Omental fat pad (tissue), 4 donors: ENCODE results near the gene TSPYL1. TPM values are rescaled to one million over a fixed set of nuclear protein-coding genes. Genes with fewer than 3 reads are reported as not detected.

Source experiments
- ATAC-seq: fragments of 150-250 bp; one replicate; pipeline ENCODE4 v1.9.1; 2016; ENCODE audit warnings: mild to moderate bottlenecking, moderate library complexity; ENCODE audit not compliant: low FRiP score
- DNase-seq: peaks from one replicate; pipeline ENCODE4 v3.0.0-alpha.2; 2019; ENCODE audit warnings: low spot score
- total RNA-seq, 4 donors: library from RNA; depleted of rRNA; stranded (reverse); fragments of >200 nt; gene quantifications; one replicate each; pipeline ENCODE4 v1.1.0, GENCODE V29; 2016
- TF ChIP-seq, protein P1 (sequence below), 3 donors: fragments of 450-650 bp; IDR thresholded peaks; one replicate each; pipeline ENCODE4 v1.5.1; 2016 to 2017; ENCODE audit warnings: antibody characterized with exemption in 3 of 3, mild to moderate bottlenecking in 3 of 3, moderate library complexity in 2 of 3

Gene TSPYL1
- total RNA-seq, 4 donors from 2014 or later, result 43.5 to 94.0 (median 65.1) TPM

DNA sequence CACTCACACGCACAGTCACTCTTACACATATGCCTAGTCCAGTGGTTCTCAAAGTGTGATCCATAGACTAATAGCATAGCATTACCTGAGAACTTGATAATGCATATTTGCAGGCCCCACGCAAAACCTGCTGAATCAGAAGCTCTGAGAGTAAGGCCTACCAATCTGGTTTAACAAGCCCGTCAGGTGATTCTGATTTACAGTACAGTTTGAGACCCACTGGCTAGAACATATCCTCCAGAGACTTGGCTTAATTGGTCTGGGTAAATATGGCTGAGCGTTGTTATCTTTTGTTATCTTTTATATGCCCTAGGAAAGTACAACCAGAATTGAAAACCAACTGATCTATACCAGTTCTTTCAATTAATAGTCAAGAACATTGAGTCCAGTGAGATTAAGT, 35.4 kb downstream of the TSPYL1 start:
- ATAC-seq (no peak), DNase-seq (no peak)
- TF ChIP-seq, protein P1, sequence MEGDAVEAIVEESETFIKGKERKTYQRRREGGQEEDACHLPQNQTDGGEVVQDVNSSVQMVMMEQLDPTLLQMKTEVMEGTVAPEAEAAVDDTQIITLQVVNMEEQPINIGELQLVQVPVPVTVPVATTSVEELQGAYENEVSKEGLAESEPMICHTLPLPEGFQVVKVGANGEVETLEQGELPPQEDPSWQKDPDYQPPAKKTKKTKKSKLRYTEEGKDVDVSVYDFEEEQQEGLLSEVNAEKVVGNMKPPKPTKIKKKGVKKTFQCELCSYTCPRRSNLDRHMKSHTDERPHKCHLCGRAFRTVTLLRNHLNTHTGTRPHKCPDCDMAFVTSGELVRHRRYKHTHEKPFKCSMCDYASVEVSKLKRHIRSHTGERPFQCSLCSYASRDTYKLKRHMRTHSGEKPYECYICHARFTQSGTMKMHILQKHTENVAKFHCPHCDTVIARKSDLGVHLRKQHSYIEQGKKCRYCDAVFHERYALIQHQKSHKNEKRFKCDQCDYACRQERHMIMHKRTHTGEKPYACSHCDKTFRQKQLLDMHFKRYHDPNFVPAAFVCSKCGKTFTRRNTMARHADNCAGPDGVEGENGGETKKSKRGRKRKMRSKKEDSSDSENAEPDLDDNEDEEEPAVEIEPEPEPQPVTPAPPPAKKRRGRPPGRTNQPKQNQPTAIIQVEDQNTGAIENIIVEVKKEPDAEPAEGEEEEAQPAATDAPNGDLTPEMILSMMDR (IDR thresholded peaks at IDR 0.05), result no peak

DNA sequence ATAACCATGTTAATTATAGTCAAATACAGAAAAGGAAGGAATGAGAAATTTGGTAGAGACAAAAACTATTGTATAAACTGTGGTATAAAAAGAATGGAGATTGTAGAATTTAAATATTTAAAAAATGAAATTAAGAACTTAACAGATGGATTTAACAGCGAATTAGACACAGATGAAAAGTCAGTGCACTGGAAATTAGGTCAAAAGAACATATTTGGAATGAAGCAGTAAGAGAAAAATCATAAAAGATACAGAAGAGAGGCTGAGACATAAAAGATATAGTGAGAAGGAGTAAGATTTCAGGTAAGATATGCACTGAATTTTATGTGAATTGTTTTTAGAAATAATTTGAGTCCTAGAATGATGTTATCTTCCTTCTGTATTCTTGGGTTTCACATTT, 39.9 kb downstream of the TSPYL1 start:
- DNase-seq (no peak), ATAC-seq (no peak)
- TF ChIP-seq, protein P1 (IDR thresholded peaks at IDR 0.05), result no peak

DNA sequence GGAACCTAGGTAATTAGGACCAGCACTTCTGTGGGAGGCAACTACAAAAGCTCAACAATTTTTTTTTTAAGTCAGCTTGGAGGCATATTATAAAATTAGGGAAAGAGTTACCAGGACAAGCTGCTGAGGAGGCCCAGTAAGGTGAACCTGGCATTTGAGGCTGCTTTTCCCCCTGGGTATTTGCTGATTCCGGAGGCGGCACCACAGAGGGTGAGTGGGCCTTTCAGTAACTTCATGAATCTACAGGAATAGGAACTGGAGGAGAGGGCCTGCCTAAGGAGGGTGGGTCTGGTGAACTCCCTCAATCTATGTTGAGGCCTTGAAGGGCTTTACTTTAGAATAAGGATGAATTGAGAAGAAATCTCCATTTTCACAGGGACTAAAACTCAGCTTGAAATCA, 40.5 kb downstream of the TSPYL1 start:
- ATAC-seq (no peak), DNase-seq (no peak)
- TF ChIP-seq, protein P1 (IDR thresholded peaks at IDR 0.05), result no peak

DNA sequence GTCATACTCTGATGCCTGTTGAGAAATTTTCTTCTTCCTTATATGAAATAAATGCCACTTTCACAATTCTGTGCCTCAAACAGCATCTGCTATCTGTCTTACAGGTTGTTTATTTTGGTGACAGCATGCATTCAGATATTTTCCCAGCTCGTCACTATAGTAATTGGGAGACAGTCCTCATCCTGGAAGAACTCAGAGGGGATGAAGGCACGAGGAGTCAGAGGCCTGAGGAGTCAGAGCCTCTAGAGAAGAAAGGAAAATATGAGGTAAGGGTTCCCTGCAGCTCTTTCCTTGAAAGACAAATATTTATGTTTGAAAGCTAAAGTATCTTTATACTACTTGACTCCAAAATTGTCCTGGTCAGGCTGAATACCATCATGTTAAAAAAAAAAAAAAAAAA, 41.6 kb downstream of the TSPYL1 start:
- DNase-seq, result no peak
- no peak for ATAC-seq
- TF ChIP-seq, protein P1 (IDR thresholded peaks at IDR 0.05), result no peak

DNA sequence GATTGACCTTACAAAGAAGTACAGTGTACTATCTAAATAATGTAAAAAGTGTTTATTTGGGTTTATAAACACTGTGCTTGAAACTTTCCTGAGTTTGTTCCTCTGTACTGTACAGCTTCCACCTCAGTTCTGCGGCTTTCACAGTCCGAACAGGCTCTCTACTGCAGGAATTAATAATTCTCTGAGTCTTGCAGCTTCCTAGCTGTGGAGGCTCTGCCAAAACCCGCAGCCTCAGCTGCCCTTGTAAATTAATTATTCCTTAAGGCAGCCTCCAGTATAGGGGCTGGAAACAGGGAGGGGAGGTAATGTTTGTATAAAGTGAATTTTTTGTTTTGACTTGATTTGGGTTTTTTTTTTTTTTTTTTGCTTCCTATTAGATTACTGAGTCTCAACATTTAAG, 45.0 kb downstream of the TSPYL1 start:
- ATAC-seq (no peak), DNase-seq (no peak)
- TF ChIP-seq, protein P1 (IDR thresholded peaks at IDR 0.05), result no peak

DNA sequence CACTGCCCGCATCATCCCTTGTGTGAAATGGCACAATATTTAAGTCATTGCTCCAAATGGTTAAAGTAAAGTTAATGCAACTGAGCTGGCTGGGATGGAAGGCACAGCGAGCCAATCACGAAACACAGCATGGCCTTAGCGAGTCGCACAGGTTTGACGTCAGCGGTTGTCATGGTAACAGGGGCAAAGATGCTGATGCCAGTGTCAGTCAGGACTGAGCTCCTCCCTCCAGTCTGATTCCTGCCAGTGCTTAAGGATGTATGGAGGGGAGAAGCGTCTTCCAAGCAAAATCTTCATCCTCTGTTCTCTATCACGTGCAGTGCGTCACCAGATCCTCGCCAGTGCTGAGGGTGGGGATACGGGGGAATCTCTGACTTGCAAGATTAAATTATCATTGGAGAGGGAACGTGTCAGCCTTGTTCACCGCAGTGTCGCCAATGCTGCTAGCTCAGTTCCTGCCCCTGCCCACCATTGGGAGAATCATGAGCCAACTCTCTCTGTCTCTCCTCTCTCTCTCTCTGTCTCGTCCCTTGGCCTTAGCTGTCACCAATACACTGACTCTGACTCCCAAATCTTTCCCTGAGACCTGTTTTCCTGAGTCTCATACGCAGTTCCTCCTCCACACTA, 50.3 kb downstream of the TSPYL1 start:
- TF ChIP-seq, protein P1 (IDR thresholded peaks at IDR 0.05), result no peak
- DNase-seq (peak; percentile 50), ATAC-seq (peak; percentile 23)

Other genes with a start within 250 kb of the TSPYL1 start
- 1 to 10 TPM in 3 of 4 donors, under 1 TPM in 1; 0.24 to 1.9 (median 1.5) TPM for gene FRK, start 219.0 kb downstream of the TSPYL1 start, total RNA-seq
- gene NT5DC1, start 179.1 kb downstream of the TSPYL1 start, total RNA-seq, result 1 to 10 TPM; 6.1 to 8.7 (median 8.2) TPM
- gene COL10A1, start 153.8 kb downstream of the TSPYL1 start, total RNA-seq, result not detected
- 10 to 100 TPM in 2 of 4 donors, 1 to 10 TPM in 2; 8.0 to 13.4 (median 9.5) TPM for gene TSPYL4, start 25.9 kb downstream of the TSPYL1 start, total RNA-seq
- gene DSE, start 91.0 kb upstream of the TSPYL1 start, total RNA-seq, result 100 to 1,000 TPM in 2 of 4 donors, 10 to 100 TPM in 2; 80.9 to 145 (median 100) TPM
- 1 to 10 TPM; 1.6 to 9.5 (median 5.3) TPM for gene CALHM6, start 181.4 kb upstream of the TSPYL1 start, total RNA-seq
- 1 to 10 TPM in 3 of 4 donors, under 1 TPM in 1; 0.48 to 6.0 (median 1.4) TPM for gene CALHM5, start 231.7 kb upstream of the TSPYL1 start, total RNA-seq